Endothelial cell of umbilical vein (primary cell): ENCODE data around the gene NHERF2.
"Not testable (repeated sequence)": the region's sequence is repeated elsewhere in the genome, so short reads cannot be mapped to it uniquely, and the experiment has no call there.

Source experiments
- EZH2 ChIP-seq: IDR thresholded peaks from 2 replicates; pipeline ENCODE4 v1.6.1; 2012; ENCODE audit warnings: borderline replicate concordance, low read depth, mild to moderate bottlenecking, moderate library complexity, low read length, inconsistent platforms; ENCODE audit not compliant: severe bottlenecking
- JUN ChIP-seq: IDR thresholded peaks from 2 replicates; pipeline ENCODE4 v1.6.1; 2011; ENCODE audit warnings: borderline replicate concordance, low read depth; ENCODE audit not compliant: insufficient read length, insufficient read depth
- MYC ChIP-seq: IDR thresholded peaks from one replicate; pipeline ENCODE4 v1.6.1; 2011; ENCODE audit warnings: mild to moderate bottlenecking, low read depth, low read length
- POLR2A ChIP-seq: IDR thresholded peaks from 2 replicates; pipeline ENCODE4 v1.6.1; 2012; ENCODE audit warnings: low read depth, mild to moderate bottlenecking, control low read depth, low read length
- POLR2AphosphoS5 ChIP-seq: IDR thresholded peaks from 2 replicates; pipeline ENCODE4 v1.6.1; 2012; ENCODE audit warnings: low read depth, mild to moderate bottlenecking, control low read depth, low read length, moderate library complexity; ENCODE audit not compliant: insufficient read depth
- TF ChIP-seq, protein P1 (sequence below), 2 donors: IDR thresholded peaks; 1 replicate in 1 of 2; 2 replicates in 1 of 2; pipeline ENCODE4 v1.5.1; 2011; ENCODE audit warnings: low read length in 2 of 2, mild to moderate bottlenecking in 2 of 2, moderate library complexity in 2 of 2, control low read depth in 1 of 2, inconsistent platforms in 1 of 2, low read depth in 1 of 2; ENCODE audit not compliant: insufficient read depth in 1 of 2; ENCODE audit errors: extremely low read depth in 1 of 2

GRCh38 chr16:2033909-2034695 is 7.4 kb downstream of the NHERF2 start:
- TF ChIP-seq, protein P1, sequence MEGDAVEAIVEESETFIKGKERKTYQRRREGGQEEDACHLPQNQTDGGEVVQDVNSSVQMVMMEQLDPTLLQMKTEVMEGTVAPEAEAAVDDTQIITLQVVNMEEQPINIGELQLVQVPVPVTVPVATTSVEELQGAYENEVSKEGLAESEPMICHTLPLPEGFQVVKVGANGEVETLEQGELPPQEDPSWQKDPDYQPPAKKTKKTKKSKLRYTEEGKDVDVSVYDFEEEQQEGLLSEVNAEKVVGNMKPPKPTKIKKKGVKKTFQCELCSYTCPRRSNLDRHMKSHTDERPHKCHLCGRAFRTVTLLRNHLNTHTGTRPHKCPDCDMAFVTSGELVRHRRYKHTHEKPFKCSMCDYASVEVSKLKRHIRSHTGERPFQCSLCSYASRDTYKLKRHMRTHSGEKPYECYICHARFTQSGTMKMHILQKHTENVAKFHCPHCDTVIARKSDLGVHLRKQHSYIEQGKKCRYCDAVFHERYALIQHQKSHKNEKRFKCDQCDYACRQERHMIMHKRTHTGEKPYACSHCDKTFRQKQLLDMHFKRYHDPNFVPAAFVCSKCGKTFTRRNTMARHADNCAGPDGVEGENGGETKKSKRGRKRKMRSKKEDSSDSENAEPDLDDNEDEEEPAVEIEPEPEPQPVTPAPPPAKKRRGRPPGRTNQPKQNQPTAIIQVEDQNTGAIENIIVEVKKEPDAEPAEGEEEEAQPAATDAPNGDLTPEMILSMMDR (IDR thresholded peaks at IDR 0.05; ENCODE audit: extremely low read depth in 1 of 2, insufficient read depth in 1 of 2, low read depth in 1 of 2, low read length in 2 of 2), result not testable (repeated sequence)
- TF ChIP-seq EZH2, JUN, POLR2A: not testable (repeated sequence)
- TF ChIP-seq POLR2AphosphoS5 (peak; percentile 10), MYC (peak; percentile 12)
